Mammary epithelial cell (primary cell): ENCODE measurements around the gene PPP5C.

Experiments
- CTCF ChIP-seq, 2 donors: IDR thresholded peaks in 1 of 2; conservative IDR thresholded peaks in 1 of 2; 2 replicates each; pipeline ENCODE4 v1.5.1; 2011 to 2012; ENCODE audit warnings: inconsistent platforms in 2 of 2, low read length in 2 of 2, mild to moderate bottlenecking in 2 of 2, control low read depth in 1 of 2, low read depth in 1 of 2; ENCODE audit not compliant: insufficient read depth in 1 of 2; ENCODE audit errors: extremely low read depth in 1 of 2
- EZH2 ChIP-seq: IDR thresholded peaks from 2 replicates; pipeline ENCODE4 v1.6.1; 2012; ENCODE audit warnings: low read length, inconsistent platforms, borderline replicate concordance

GRCh38 chr19:46347572-46347883 is 641 bp downstream of the PPP5C start:
- TF ChIP-seq CTCF (conservative IDR thresholded peaks at IDR 0.05 in 1 of 2, IDR thresholded peaks at IDR 0.05 in 1 of 2; ENCODE audit: extremely low read depth in 1 of 2, insufficient read depth in 1 of 2, low read depth in 1 of 2, low read length in 2 of 2) (no peak), EZH2 (no peak)
